GM23248 (cell line): Measurements from ENCODE around the gene GRIK3.

Source experiments
- EZH2 ChIP-seq: fragments of 200-600 bp; sonication (generic); IDR thresholded peaks from 2 replicates; pipeline ENCODE4 v1.6.1; 2018; ENCODE audit warnings: antibody characterized with exemption, mild to moderate bottlenecking; ENCODE audit not compliant: insufficient read depth, poor library complexity, severe bottlenecking
- EZH2phosphoT487 ChIP-seq: fragments of 200-600 bp; sonication (generic); IDR thresholded peaks from 2 replicates; pipeline ENCODE4 v1.6.1; 2018; ENCODE audit warnings: antibody characterized with exemption, moderate library complexity, mild to moderate bottlenecking, low read depth; ENCODE audit not compliant: insufficient read depth

- TF ChIP-seq EZH2 = no peak
- no peak for TF ChIP-seq EZH2phosphoT487
Measured at GRCh38 chr1:36842448-36842847, 191.9 kb downstream of the GRIK3 start.
